Measurements from ENCODE around the gene TMEM82.

Gene TMEM82

DNA sequence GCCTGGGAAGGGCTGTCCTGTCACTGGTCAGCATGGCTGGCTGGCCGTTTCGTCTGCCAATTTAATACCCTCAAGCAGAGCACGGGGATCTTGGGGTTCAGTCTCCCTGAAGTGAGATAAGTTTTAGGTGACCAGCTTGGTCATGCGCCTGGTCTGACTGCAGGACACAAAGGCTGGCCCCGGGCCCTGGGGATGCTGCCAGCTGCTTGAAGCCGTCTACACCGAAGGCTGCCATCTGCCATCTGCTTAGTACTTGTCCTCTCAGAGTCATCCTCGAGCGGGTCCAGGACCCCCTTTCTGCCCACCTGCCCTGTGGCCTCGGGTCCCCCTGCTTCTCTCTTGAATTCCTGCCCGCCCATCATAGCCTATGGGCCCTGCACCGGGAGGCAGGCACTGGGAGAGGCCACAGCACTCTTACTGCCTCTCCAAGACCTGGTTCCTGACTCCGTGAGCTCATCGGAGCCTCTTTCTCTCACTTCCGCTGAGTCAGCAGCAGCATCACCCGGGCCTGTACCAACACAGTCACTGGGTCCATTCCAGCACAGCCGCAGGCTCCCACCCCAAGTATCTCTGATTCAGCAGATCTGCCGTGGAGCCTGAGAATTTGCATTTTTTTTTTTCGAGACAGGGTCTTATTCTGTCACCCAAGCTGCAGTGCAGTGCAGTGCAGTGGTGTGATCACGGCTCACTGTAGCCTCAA, 23.3 kb downstream of the TMEM82 start:
- no peaks in the 10 kb centered on the region for H3K27me3 ChIP-seq (ENCODE audit: control insufficient read depth, insufficient read depth, low read length)
- no peak overlapping the region for H3K27ac ChIP-seq (ENCODE audit: low read depth, low read length)
- H3K9ac ChIP-seq (ENCODE audit: low read length) = no peak overlapping the region
- H3K4me3 ChIP-seq (ENCODE audit: low read length) = no peak overlapping the region
- H3K36me3 ChIP-seq (ENCODE audit: control insufficient read depth, insufficient read depth, low read length) = peaks cover 18% of the 10 kb centered on the region
- H3K4me1 ChIP-seq (ENCODE audit: control insufficient read depth, insufficient read depth, low read length) = peaks cover 7% of the 10 kb centered on the region

DNA sequence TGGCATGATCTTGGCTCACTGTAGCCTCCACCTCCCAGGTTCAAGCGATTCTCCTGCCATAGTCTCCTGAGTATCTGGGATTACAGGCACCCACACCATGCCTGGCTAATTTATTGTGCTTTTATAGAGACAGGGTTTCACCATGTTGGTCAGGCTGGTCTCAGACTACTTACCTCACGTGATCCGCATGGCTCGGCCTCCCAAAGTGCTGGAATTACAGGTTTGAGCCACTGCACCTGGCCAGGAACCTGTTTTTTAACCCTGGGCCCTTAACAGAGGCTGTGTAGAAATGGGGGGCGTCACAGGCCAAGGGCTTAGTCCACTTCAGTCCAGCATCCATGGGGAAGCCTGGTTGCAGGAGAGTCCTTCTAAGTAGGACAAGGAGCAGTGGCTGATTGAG, 25.6 kb downstream of the TMEM82 start:
- Histone ChIP-seq H3K27ac (ENCODE audit: low read depth, low read length) (no peak overlapping the region), H3K4me1 (ENCODE audit: control insufficient read depth, insufficient read depth, low read length) (no peaks in the 10 kb centered on the region), H3K4me3 (ENCODE audit: low read length) (no peak overlapping the region), H3K36me3 (ENCODE audit: control insufficient read depth, insufficient read depth, low read length) (peaks cover 31% of the 10 kb centered on the region), H3K27me3 (ENCODE audit: control insufficient read depth, insufficient read depth, low read length) (no peaks in the 10 kb centered on the region), H3K9ac (ENCODE audit: low read length) (no peak overlapping the region)

DNA sequence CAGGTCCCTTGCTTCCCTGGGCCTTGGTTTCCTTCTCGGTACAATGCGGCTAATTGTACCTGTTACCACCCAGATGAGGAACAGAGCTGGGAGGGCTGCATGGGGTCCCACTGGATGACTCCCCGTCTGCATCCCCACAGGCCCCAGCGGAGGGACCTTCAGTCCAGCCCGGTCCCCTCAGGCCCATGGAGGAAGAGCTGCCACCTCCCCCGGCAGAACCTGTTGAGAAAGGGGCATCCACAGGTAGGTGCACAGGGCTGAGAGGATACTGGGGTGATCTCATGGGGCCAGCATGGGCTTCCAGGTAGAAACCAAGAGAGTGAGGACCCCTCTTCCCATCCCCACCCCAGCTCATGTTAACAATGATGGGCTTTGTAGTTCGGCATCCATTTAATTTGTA, 26.1 kb downstream of the TMEM82 start:
- peaks cover 31% of the 10 kb centered on the region for H3K36me3 ChIP-seq (ENCODE audit: control insufficient read depth, insufficient read depth, low read length)

DNA sequence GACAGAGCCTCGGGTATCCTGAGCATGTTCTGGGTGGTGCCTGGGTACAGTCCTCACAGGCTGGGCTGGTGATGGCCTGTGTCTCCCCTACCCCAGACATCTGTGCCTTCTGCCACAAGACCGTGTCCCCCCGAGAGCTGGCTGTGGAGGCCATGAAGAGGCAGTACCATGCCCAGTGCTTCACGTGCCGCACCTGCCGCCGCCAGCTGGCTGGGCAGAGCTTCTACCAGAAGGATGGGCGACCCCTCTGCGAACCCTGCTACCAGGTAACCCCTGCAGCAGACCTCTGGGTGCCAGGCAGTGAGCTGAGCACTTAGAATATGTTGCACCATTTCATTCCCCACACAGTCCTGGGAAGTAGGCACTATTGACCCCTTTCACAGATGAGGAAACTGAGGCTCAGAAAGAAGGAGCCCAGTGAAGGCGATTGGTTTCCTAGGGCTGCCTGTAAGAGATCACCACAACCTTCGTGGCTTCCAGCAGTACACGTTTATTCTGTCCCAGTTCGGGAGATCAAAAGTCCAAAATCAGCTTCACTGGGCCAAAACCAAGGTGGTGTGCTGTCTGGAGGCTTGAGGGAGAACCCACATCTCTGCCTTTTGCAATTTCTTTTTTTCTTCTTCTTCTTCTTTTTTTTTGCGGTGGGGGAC, 28.1 kb downstream of the TMEM82 start:
- Histone ChIP-seq H3K36me3 (ENCODE audit: control insufficient read depth, insufficient read depth, low read length) (peaks cover 38% of the 10 kb centered on the region), H3K9ac (ENCODE audit: low read length) (no peak overlapping the region), H3K4me3 (ENCODE audit: low read length) (no peak overlapping the region), H3K27ac (ENCODE audit: low read depth, low read length) (no peak overlapping the region), H3K4me1 (ENCODE audit: control insufficient read depth, insufficient read depth, low read length) (no peaks in the 10 kb centered on the region), H3K27me3 (ENCODE audit: control insufficient read depth, insufficient read depth, low read length) (no peaks in the 10 kb centered on the region)

More for the DNA sequence above, 26.1 kb downstream of the TMEM82 start:
- no peak overlapping the region for H3K9ac ChIP-seq (ENCODE audit: low read length)
- no peak overlapping the region for H3K27ac ChIP-seq (ENCODE audit: low read depth, low read length)
- H3K27me3 ChIP-seq (ENCODE audit: control insufficient read depth, insufficient read depth, low read length) = no peaks in the 10 kb centered on the region
- H3K4me1 ChIP-seq (ENCODE audit: control insufficient read depth, insufficient read depth, low read length) = no peaks in the 10 kb centered on the region
- H3K4me3 ChIP-seq (ENCODE audit: low read length) = no peak overlapping the region

DNA sequence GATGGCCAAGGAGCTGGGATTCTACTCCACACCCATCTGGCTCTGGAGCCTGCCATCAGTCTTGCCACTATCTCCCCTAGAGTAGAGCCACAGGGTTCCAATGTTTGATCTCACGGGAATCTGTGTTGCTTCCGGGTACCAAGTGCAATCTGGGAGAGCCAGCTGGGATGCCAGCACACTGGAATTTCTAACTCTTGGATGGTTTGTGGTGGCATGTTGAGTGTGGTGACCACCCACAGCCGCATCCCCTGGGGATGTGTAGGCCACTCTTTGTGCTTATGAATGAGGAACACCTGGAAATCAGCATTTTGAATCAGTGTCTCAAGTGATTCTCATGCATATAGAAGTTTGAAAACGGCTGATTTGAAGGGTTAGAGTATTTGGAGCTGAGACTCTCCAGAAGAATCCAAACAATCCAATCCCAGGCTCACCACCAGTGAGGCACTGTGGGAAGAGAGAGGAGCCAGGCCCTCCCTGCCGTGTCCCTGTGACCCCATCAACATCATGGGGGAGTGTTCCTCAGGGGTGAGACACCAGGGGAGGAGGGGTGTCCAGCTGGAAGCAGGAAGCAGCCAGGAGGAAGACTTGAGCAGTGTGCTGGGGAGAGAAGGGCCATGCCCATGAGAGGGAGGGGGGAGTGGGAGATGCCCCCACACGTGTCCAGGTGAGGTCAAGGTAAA, 29.7 kb downstream of the TMEM82 start:
- Histone ChIP-seq H3K4me3 (ENCODE audit: low read length) (no peak overlapping the region), H3K4me1 (ENCODE audit: control insufficient read depth, insufficient read depth, low read length) (no peaks in the 10 kb centered on the region), H3K36me3 (ENCODE audit: control insufficient read depth, insufficient read depth, low read length) (peaks cover 35% of the 10 kb centered on the region), H3K27me3 (ENCODE audit: control insufficient read depth, insufficient read depth, low read length) (no peaks in the 10 kb centered on the region), H3K27ac (ENCODE audit: low read depth, low read length) (no peak overlapping the region), H3K9ac (ENCODE audit: low read length) (no peak overlapping the region)

DNA sequence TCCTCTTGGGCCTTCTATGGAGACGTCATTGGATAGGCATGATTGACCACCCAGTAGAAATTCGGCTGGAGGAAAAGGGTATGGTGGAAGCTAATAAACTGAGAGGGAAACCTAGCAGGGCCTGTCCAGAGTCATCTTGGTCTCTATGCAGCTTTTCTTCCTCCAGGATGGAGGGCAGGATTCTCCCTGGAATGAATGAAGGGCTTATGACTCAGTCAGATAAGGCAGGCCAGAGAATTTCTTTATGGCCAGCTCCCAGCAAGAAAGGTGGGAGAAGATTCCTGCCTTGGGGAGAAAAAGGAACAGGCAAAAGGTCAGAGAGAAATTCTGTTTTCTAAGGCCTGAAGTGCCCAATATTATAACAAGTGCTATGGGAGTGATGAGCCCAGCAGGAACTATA, 33.4 kb downstream of the TMEM82 start:
- H3K36me3 ChIP-seq (ENCODE audit: control insufficient read depth, insufficient read depth, low read length) = peaks cover 25% of the 10 kb centered on the region
- no peak overlapping the region for H3K27ac ChIP-seq (ENCODE audit: low read depth, low read length)
- H3K4me1 ChIP-seq (ENCODE audit: control insufficient read depth, insufficient read depth, low read length) = no peaks in the 10 kb centered on the region
- H3K4me3 ChIP-seq (ENCODE audit: low read length) = no peak overlapping the region
- H3K27me3 ChIP-seq (ENCODE audit: control insufficient read depth, insufficient read depth, low read length) = no peaks in the 10 kb centered on the region
- H3K9ac ChIP-seq (ENCODE audit: low read length) = no peak overlapping the region

DNA sequence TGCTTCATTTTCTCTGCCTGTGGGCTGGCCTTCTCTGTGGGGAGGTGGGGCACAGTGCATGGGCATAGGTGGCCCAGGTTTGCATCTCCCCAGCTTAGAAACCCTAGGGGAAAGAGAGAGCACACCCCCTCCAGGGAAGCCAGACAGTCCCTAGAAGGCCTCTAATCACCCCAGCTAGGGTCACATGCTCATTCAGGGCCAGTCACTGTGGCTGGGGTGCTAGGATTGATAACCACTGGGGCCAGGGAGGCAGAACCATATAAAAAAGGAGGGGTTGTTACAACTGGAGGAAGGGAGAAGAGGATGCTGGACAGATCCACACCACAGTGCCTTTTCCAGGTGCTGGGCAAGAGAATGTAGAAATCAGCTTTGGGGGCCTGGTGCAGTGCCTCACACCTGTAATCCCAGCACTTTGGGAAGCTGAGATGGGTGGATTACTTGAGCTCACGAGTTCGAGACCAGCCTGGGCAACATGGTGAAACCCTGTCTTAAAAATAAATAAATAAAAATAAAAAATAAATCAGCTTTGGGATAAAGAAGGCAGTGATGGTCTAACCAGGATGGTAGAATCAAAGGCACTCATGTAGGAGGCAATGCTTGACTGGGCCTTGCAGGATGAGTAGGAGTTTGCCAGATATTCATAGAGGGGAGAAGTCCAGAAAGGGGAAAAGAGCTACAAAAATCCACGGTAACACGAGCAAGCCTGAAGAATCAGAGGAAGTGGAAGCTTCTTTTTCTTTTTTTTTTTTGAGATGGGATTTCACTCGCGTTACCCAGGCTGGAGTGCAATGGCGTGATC, 35.8 kb downstream of the TMEM82 start:
- no peak overlapping the region for H3K27ac ChIP-seq (ENCODE audit: low read depth, low read length)
- H3K36me3 ChIP-seq (ENCODE audit: control insufficient read depth, insufficient read depth, low read length) = peaks cover 12% of the 10 kb centered on the region

DNA sequence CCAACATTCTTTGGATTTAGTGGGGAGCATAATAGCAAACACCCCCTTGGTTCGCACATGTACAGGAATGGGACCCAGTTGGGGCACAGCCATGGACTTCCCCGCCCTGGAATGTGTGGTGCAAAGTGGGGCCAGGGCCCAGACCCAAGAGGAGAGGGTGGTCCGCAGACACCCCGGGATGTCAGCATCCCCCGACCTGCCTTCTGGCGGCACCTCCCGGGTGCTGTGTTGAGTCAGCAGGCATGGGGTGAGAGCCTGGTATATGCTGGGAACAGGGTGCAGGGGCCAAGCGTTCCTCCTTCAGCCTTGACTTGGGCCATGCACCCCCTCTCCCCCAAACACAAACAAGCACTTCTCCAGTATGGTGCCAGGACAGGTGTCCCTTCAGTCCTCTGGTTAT, 43.4 kb downstream of the TMEM82 start:
- Histone ChIP-seq H3K27ac (ENCODE audit: low read depth, low read length) (no peak overlapping the region), H3K4me1 (ENCODE audit: control insufficient read depth, insufficient read depth, low read length) (no peaks in the 10 kb centered on the region), H3K9ac (ENCODE audit: low read length) (no peak overlapping the region), H3K4me3 (ENCODE audit: low read length) (no peak overlapping the region), H3K27me3 (ENCODE audit: control insufficient read depth, insufficient read depth, low read length) (no peaks in the 10 kb centered on the region), H3K36me3 (ENCODE audit: control insufficient read depth, insufficient read depth, low read length) (peaks cover 3% of the 10 kb centered on the region)

More for the DNA sequence above, 35.8 kb downstream of the TMEM82 start:
- Histone ChIP-seq H3K4me3 (ENCODE audit: low read length) (no peak overlapping the region), H3K4me1 (ENCODE audit: control insufficient read depth, insufficient read depth, low read length) (no peaks in the 10 kb centered on the region), H3K9ac (ENCODE audit: low read length) (no peak overlapping the region), H3K27me3 (ENCODE audit: control insufficient read depth, insufficient read depth, low read length) (no peaks in the 10 kb centered on the region)

DNA sequence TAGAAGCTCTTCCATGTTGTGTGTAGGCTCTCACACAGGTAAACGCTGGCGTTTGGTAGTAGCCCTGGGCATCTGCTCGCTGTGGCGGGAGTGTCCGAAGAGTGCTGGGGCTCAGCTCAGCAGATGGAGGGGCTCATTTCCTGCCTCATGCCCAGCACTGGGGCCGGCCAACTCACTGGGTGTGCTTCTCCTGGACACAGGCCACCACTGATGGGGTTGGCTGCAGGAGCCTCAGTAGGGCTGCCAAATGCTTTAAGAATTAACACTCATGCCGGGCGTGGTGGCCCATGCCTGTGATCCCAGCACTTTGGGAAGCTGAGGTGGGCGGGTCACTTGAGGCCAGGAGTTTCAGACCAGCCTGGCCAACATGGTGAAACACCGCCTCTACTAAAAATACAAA, 44.3 kb downstream of the TMEM82 start:
- Histone ChIP-seq H3K9ac (ENCODE audit: low read length) (no peak overlapping the region), H3K4me1 (ENCODE audit: control insufficient read depth, insufficient read depth, low read length) (no peaks in the 10 kb centered on the region), H3K36me3 (ENCODE audit: control insufficient read depth, insufficient read depth, low read length) (peaks cover 3% of the 10 kb centered on the region), H3K27me3 (ENCODE audit: control insufficient read depth, insufficient read depth, low read length) (no peaks in the 10 kb centered on the region), H3K27ac (ENCODE audit: low read depth, low read length) (no peak overlapping the region), H3K4me3 (ENCODE audit: low read length) (no peak overlapping the region)

DNA sequence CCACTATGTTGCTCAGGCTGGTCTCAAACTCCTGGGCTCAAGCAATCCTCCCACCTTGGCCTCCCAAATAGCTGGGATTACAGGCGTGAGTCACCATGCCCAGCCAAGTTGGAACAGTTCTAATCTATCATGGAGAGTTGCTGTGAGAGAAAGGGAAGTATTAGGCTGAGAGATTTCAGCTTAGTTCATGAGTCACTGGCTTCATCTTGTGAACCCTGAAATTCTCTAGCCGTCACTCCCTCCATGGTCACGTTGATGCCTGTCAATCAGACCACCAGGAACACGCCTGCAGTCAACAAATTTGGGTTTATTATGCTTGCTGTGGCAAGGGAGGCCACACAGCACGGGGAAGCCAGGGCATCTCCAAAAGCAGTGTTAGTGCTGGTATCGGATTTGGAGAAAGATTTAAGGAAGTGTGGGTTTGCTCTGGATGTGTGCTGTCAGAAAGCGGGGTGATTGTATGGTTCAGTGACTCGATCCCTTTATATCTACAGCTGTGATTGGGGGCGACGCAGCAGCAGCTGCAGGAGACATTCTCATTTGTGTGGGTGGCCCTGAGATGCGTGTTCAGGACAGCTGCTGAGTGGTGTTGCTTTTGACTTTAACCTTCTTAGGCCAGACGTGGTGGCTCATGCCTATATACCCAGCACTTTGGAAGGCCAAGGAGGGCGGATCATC, 46.5 kb downstream of the TMEM82 start:
- no peaks in the 10 kb centered on the region for H3K4me1 ChIP-seq (ENCODE audit: control insufficient read depth, insufficient read depth, low read length)
- no peak overlapping the region for H3K4me3 ChIP-seq (ENCODE audit: low read length)
- no peak overlapping the region for H3K9ac ChIP-seq (ENCODE audit: low read length)
- H3K27ac ChIP-seq (ENCODE audit: low read depth, low read length) = no peak overlapping the region
- peaks cover 3% of the 10 kb centered on the region for H3K36me3 ChIP-seq (ENCODE audit: control insufficient read depth, insufficient read depth, low read length)
- no peaks in the 10 kb centered on the region for H3K27me3 ChIP-seq (ENCODE audit: control insufficient read depth, insufficient read depth, low read length)

DNA sequence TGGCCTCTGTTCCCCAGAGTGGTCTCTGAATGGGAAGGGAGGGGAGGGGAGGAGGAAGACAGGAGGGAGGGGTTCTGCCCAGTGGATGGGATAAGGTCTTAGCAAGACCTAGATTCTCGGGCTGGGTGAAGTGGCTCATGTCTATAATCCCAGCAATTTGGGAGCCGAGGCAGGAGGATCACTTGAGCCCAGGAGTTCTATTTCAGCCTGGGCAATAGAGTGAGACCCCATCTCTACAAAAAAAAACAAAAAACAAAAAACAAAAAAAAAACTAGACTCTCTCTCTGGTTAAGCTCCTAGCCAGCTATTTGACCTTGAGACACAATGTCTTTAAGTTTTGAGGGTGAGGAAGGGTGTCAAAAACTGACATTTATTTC, 53.8 kb downstream of the TMEM82 start:
- no peaks in the 10 kb centered on the region for H3K27me3 ChIP-seq (ENCODE audit: control insufficient read depth, insufficient read depth, low read length)
- no peaks in the 10 kb centered on the region for H3K36me3 ChIP-seq (ENCODE audit: control insufficient read depth, insufficient read depth, low read length)
- H3K4me3 ChIP-seq (ENCODE audit: low read length) = no peak overlapping the region
- H3K4me1 ChIP-seq (ENCODE audit: control insufficient read depth, insufficient read depth, low read length) = peaks cover 14% of the 10 kb centered on the region
- no peak overlapping the region for H3K27ac ChIP-seq (ENCODE audit: low read depth, low read length)
- no peak overlapping the region for H3K9ac ChIP-seq (ENCODE audit: low read length)
